Activated effector memory CD4-positive, alpha-beta T cell treated with anti-CD3 and anti-CD28 coated beads, Interleukin-2, amount 50 U/mL, for 16 hours (primary cell): Measurements from ENCODE around the gene DRD2.

Source experiments
- DNase-seq: peaks from one replicate; pipeline ENCODE4 v3.0.0-alpha.2; 2020

The DRD2 gene

GRCh38 chr11:113363406-113363805, 111.8 kb downstream of the DRD2 start:
- no peak for DNase-seq
